SHP77 (cell line): Measurements from ENCODE around the gene FUT8.

ENCODE experiments used
- DNase-seq, 2 experiments: peaks; one replicate each; lab custom pipeline; 2025; lab: John Stamatoyannopoulos, UW

The FUT8 gene

GRCh38 chr14:65495196-65495595 lies 82.7 kb downstream of the FUT8 start:
- DNase-seq = no peak

- DNase-seq = no peak
Observed at GRCh38 chr14:65496178-65496993, 83.9 kb downstream of the FUT8 start.

- no peak for DNase-seq
Observed at GRCh38 chr14:65499138-65499537, 86.6 kb downstream of the FUT8 start.

GRCh38 chr14:65500075-65500474 lies 87.5 kb downstream of the FUT8 start:
- DNase-seq = no peak

- DNase-seq = no peak
Observed at GRCh38 chr14:65501328-65501727, 88.8 kb downstream of the FUT8 start.

- DNase-seq = no peak
Observed at GRCh38 chr14:65502676-65503124, 90.2 kb downstream of the FUT8 start.

GRCh38 chr14:65503771-65504170 lies 91.2 kb downstream of the FUT8 start:
- DNase-seq = no peak

GRCh38 chr14:65506801-65507200 lies 94.3 kb downstream of the FUT8 start:
- DNase-seq = no peak

GRCh38 chr14:65509842-65510241 lies 97.3 kb downstream of the FUT8 start:
- DNase-seq = no peak

GRCh38 chr14:65513671-65514070 lies 101.1 kb downstream of the FUT8 start:
- no peak for DNase-seq

- DNase-seq = no peak
Observed at GRCh38 chr14:65517635-65518542, 105.4 kb downstream of the FUT8 start.

- no peak for DNase-seq
Observed at GRCh38 chr14:65528069-65528468, 115.5 kb downstream of the FUT8 start.

- no peak for DNase-seq
Observed at GRCh38 chr14:65531148-65531547, 118.6 kb downstream of the FUT8 start.

- no peak for DNase-seq
Observed at GRCh38 chr14:65533736-65534404, 121.3 kb downstream of the FUT8 start.

GRCh38 chr14:65536781-65537423 lies 124.4 kb downstream of the FUT8 start:
- no peak for DNase-seq

- no peak for DNase-seq
Observed at GRCh38 chr14:65548878-65549277, 136.3 kb downstream of the FUT8 start.

- DNase-seq = no peak
Observed at GRCh38 chr14:65549429-65549828, 136.9 kb downstream of the FUT8 start.

- DNase-seq = no peak
Observed at GRCh38 chr14:65550779-65551643, 138.5 kb downstream of the FUT8 start.

- DNase-seq = no peak
Observed at GRCh38 chr14:65552724-65553123, 140.2 kb downstream of the FUT8 start.

- no peak for DNase-seq
Observed at GRCh38 chr14:65554837-65555236, 142.3 kb downstream of the FUT8 start.

GRCh38 chr14:65555358-65555757 lies 142.8 kb downstream of the FUT8 start:
- no peak for DNase-seq
